ENCODE data around the gene INPPL1. TPM values are rescaled to one million over a fixed set of nuclear protein-coding genes. Genes with fewer than 3 reads are reported as not detected.

Gene INPPL1
- total and polyA plus RNA-seq, 2 of the 13 experiments (the other 11 are each of a cell fraction or from before 2014, with no cell fraction given) = 29.1 to 66.9 TPM

GRCh38 chr11:72222907-72223614 is 1.5 kb upstream of the INPPL1 start (continued):
- TF ChIP-seq, protein P1, sequence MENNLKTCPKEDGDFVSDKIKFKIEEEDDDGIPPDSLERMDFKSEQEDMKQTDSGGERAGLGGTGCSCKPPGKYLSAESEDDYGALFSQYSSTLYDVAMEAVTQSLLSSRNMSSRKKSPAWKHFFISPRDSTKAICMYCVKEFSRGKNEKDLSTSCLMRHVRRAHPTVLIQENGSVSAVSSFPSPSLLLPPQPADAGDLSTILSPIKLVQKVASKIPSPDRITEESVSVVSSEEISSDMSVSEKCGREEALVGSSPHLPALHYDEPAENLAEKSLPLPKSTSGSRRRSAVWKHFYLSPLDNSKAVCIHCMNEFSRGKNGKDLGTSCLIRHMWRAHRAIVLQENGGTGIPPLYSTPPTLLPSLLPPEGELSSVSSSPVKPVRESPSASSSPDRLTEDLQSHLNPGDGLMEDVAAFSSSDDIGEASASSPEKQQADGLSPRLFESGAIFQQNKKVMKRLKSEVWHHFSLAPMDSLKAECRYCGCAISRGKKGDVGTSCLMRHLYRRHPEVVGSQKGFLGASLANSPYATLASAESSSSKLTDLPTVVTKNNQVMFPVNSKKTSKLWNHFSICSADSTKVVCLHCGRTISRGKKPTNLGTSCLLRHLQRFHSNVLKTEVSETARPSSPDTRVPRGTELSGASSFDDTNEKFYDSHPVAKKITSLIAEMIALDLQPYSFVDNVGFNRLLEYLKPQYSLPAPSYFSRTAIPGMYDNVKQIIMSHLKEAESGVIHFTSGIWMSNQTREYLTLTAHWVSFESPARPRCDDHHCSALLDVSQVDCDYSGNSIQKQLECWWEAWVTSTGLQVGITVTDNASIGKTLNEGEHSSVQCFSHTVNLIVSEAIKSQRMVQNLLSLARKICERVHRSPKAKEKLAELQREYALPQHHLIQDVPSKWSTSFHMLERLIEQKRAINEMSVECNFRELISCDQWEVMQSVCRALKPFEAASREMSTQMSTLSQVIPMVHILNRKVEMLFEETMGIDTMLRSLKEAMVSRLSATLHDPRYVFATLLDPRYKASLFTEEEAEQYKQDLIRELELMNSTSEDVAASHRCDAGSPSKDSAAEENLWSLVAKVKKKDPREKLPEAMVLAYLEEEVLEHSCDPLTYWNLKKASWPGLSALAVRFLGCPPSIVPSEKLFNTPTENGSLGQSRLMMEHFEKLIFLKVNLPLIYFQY (CRISPR knock-in tag; IDR thresholded peaks at IDR 0.05; ENCODE audit: borderline replicate concordance) = 0 out of 2 replicates have a peak, but pooled peaks have one; percentile 36
- TF ChIP-seq, protein P2, sequence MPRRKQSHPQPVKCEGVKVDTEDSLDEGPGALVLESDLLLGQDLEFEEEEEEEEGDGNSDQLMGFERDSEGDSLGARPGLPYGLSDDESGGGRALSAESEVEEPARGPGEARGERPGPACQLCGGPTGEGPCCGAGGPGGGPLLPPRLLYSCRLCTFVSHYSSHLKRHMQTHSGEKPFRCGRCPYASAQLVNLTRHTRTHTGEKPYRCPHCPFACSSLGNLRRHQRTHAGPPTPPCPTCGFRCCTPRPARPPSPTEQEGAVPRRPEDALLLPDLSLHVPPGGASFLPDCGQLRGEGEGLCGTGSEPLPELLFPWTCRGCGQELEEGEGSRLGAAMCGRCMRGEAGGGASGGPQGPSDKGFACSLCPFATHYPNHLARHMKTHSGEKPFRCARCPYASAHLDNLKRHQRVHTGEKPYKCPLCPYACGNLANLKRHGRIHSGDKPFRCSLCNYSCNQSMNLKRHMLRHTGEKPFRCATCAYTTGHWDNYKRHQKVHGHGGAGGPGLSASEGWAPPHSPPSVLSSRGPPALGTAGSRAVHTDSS (CRISPR knock-in tag; conservative IDR thresholded peaks at IDR 0.05) = no peak
- no peak for TF ChIP-seq NCOA5 (CRISPR knock-in tag; IDR thresholded peaks at IDR 0.05)
- TF ChIP-seq PHF20 (CRISPR knock-in tag; IDR thresholded peaks at IDR 0.05) = no peak
- no peak for TF ChIP-seq MAFG (CRISPR knock-in tag; IDR thresholded peaks at IDR 0.05)
- no peak for TF ChIP-seq ATF6 (CRISPR knock-in tag; conservative IDR thresholded peaks at IDR 0.05)
- TF ChIP-seq MXI1 (IDR thresholded peaks at IDR 0.05; ENCODE audit: borderline replicate concordance, low read depth, low read length) = peak; percentile 37; the same call in 1 of the 3 replicates
- TF ChIP-seq PAX8 (CRISPR knock-in tag; IDR thresholded peaks at IDR 0.05; ENCODE audit: borderline replicate concordance) = no peak
- TF ChIP-seq, protein P3, sequence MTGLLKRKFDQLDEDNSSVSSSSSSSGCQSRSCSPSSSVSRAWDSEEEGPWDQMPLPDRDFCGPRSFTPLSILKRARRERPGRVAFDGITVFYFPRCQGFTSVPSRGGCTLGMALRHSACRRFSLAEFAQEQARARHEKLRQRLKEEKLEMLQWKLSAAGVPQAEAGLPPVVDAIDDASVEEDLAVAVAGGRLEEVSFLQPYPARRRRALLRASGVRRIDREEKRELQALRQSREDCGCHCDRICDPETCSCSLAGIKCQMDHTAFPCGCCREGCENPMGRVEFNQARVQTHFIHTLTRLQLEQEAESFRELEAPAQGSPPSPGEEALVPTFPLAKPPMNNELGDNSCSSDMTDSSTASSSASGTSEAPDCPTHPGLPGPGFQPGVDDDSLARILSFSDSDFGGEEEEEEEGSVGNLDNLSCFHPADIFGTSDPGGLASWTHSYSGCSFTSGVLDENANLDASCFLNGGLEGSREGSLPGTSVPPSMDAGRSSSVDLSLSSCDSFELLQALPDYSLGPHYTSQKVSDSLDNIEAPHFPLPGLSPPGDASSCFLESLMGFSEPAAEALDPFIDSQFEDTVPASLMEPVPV (CRISPR knock-in tag; IDR thresholded peaks at IDR 0.05) = no peak
- no peak for TF ChIP-seq ZFP37 (CRISPR knock-in tag; IDR thresholded peaks at IDR 0.05; ENCODE audit: borderline replicate concordance)
- TF ChIP-seq, protein P4, sequence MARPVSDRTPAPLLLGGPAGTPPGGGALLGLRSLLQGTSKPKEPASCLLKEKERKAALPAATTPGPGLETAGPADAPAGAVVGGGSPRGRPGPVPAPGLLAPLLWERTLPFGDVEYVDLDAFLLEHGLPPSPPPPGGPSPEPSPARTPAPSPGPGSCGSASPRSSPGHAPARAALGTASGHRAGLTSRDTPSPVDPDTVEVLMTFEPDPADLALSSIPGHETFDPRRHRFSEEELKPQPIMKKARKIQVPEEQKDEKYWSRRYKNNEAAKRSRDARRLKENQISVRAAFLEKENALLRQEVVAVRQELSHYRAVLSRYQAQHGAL (CRISPR knock-in tag; IDR thresholded peaks at IDR 0.05; ENCODE audit: not compliant biosample characterization) = no peak
- TF ChIP-seq ZNF720 (CRISPR knock-in tag; IDR thresholded peaks at IDR 0.05) = no peak
- no peak for TF ChIP-seq HNRNPUL1 (IDR thresholded peaks at IDR 0.05; ENCODE audit: low read depth, low read length)
- TF ChIP-seq RARG (CRISPR knock-in tag; IDR thresholded peaks at IDR 0.05; ENCODE audit: low read depth) = no peak
- no peak for TF ChIP-seq ZNF432 (CRISPR knock-in tag; IDR thresholded peaks at IDR 0.05; ENCODE audit: borderline replicate concordance)
- TF ChIP-seq TAF1 (CRISPR knock-in tag; IDR thresholded peaks at IDR 0.05) = no peak; the same call in 1 of the 2 replicates
- TF ChIP-seq JDP2 (CRISPR knock-in tag; IDR thresholded peaks at IDR 0.05; ENCODE audit: borderline replicate concordance) = no peak
- no peak for TF ChIP-seq ONECUT2 (CRISPR knock-in tag; IDR thresholded peaks at IDR 0.05)
- no peak for TF ChIP-seq ZNF234 (CRISPR knock-in tag; conservative IDR thresholded peaks at IDR 0.05)
- no peak for TF ChIP-seq POGZ (CRISPR knock-in tag; IDR thresholded peaks at IDR 0.05)
